Mesenchymal stem cell (in vitro differentiated cells and primary cell): ENCODE measurements around the gene SLC25A48.

ENCODE experiments used
- DNase-seq: peaks from one replicate; pipeline ENCODE4 v3.0.0-alpha.2; 2013
- H2AFZ ChIP-seq: one replicate; pipeline ENCODE4 v1.6.1; 2013; ENCODE audit warnings: low read depth, mild to moderate bottlenecking, control low read depth, inconsistent platforms, low read length, moderate library complexity
- H2AK5ac ChIP-seq: 2 replicates; pipeline ENCODE4 v1.6.1; 2013; ENCODE audit warnings: low read length, moderate library complexity, mild to moderate bottlenecking, inconsistent platforms; ENCODE audit not compliant: severe bottlenecking
- H2BK120ac ChIP-seq: one replicate; pipeline ENCODE4 v1.6.1; 2013; ENCODE audit warnings: low read depth, mild to moderate bottlenecking, inconsistent platforms, low read length, moderate library complexity
- H2BK12ac ChIP-seq, 2 experiments: one replicate each; pipeline ENCODE4 v1.6.1; 2013; ENCODE audit warnings: inconsistent platforms in 2 of 2, low read length in 2 of 2, mild to moderate bottlenecking in 2 of 2, moderate library complexity in 2 of 2, control low read depth in 1 of 2
- H2BK15ac ChIP-seq: one replicate; pipeline ENCODE4 v1.6.1; 2013; ENCODE audit warnings: mild to moderate bottlenecking, low read depth, inconsistent platforms; ENCODE audit not compliant: poor library complexity, severe bottlenecking
- H2BK5ac ChIP-seq: 2 replicates; pipeline ENCODE4 v1.6.1; 2013; ENCODE audit warnings: low read depth, mild to moderate bottlenecking, low read length, control low read depth, inconsistent platforms; ENCODE audit not compliant: poor library complexity, severe bottlenecking
- H3K14ac ChIP-seq, 2 experiments: one replicate each; pipeline ENCODE4 v1.6.1; 2013; ENCODE audit warnings: inconsistent platforms in 2 of 2, low read length in 2 of 2, control low read depth in 1 of 2, mild to moderate bottlenecking in 1 of 2, moderate library complexity in 1 of 2
- H3K18ac ChIP-seq, 2 experiments: one replicate each; pipeline ENCODE4 v1.6.1; 2013; ENCODE audit warnings: inconsistent platforms in 2 of 2, low read length in 2 of 2, control low read depth in 1 of 2, low read depth in 1 of 2, mild to moderate bottlenecking in 1 of 2
- H3K23ac ChIP-seq, 2 experiments: one replicate each; pipeline ENCODE4 v1.6.1; 2013; ENCODE audit warnings: inconsistent platforms in 2 of 2, low read length in 2 of 2, mild to moderate bottlenecking in 2 of 2, moderate library complexity in 2 of 2, control low read depth in 1 of 2
- H3K27ac ChIP-seq: 2 replicates; pipeline ENCODE4 v1.5.1; 2013; ENCODE audit warnings: mild to moderate bottlenecking, moderate library complexity, low read length, control low read depth, inconsistent platforms; ENCODE audit not compliant: poor library complexity, severe bottlenecking
- H3K27me3 ChIP-seq, 2 experiments: 2 replicates each; pipeline versions ENCODE4 v1.6.1 to v1.7.0; 2013; ENCODE audit warnings: low read length in 2 of 2, mild to moderate bottlenecking in 2 of 2, moderate library complexity in 2 of 2, control low read depth in 1 of 2, inconsistent platforms in 1 of 2; ENCODE audit not compliant: control insufficient read depth in 1 of 2, insufficient read depth in 1 of 2
- H3K36me3 ChIP-seq, 2 experiments: 2 replicates each; pipeline versions ENCODE4 v1.6.1 to v1.7.0; 2013; ENCODE audit warnings: low read length in 2 of 2, control low read depth in 1 of 2, inconsistent platforms in 1 of 2, low read depth in 1 of 2, mild to moderate bottlenecking in 1 of 2; ENCODE audit not compliant: insufficient read depth in 2 of 2, control insufficient read depth in 1 of 2
- H3K4ac ChIP-seq, 2 experiments: one replicate each; pipeline ENCODE4 v1.6.1; 2013; ENCODE audit warnings: inconsistent platforms in 2 of 2, low read length in 2 of 2, mild to moderate bottlenecking in 2 of 2, moderate library complexity in 2 of 2, control low read depth in 1 of 2, low read depth in 1 of 2
- H3K4me1 ChIP-seq: 2 replicates; pipeline ENCODE4 v1.6.1; 2013; ENCODE audit warnings: low read depth, low read length, control low read depth; ENCODE audit not compliant: control insufficient read depth, insufficient read depth
- H3K4me2 ChIP-seq: 2 replicates; pipeline ENCODE4 v1.6.1; 2013; ENCODE audit warnings: low read length, mild to moderate bottlenecking, inconsistent platforms; ENCODE audit not compliant: poor library complexity, severe bottlenecking
- H3K4me3 ChIP-seq, 2 experiments: 2 replicates each; pipeline versions ENCODE4 v1.5.1 to v1.7.0; 2013; ENCODE audit warnings: low read length in 2 of 2, mild to moderate bottlenecking in 2 of 2, control low read depth in 1 of 2, low read depth in 1 of 2; ENCODE audit not compliant: insufficient read depth in 1 of 2
- H3K79me1 ChIP-seq: replicated peaks from 2 replicates; pipeline ENCODE4 v1.6.1; 2013; ENCODE audit warnings: mild to moderate bottlenecking, control low read depth, low read length, inconsistent platforms; ENCODE audit not compliant: poor library complexity, severe bottlenecking
- H3K9ac ChIP-seq: 2 replicates; pipeline ENCODE4 v1.7.0; 2013; ENCODE audit warnings: mild to moderate bottlenecking, low read length, moderate library complexity
- H3K9me3 ChIP-seq: 2 replicates; pipeline ENCODE4 v1.7.0; 2013; ENCODE audit warnings: mild to moderate bottlenecking, low read length; ENCODE audit not compliant: control insufficient read depth
- H4K8ac ChIP-seq: one replicate; pipeline ENCODE4 v1.6.1; 2013; ENCODE audit warnings: inconsistent platforms, mild to moderate bottlenecking, low read length, moderate library complexity
- H4K91ac ChIP-seq: one replicate; pipeline ENCODE4 v1.6.1; 2013; ENCODE audit warnings: mild to moderate bottlenecking, low read length, inconsistent platforms
- WGBS: methylation state at CpG from one replicate; pipeline ENCODE4 v1.1.7; 2013; ENCODE audit warnings: mixed read lengths; 5-methylcytosine and 5-hydroxymethylcytosine counted together

The SLC25A48 gene

GRCh38 chr5:135850671-135851070, 16.2 kb downstream of the SLC25A48 start:
- no peak overlapping the region for H3K14ac ChIP-seq

DNA sequence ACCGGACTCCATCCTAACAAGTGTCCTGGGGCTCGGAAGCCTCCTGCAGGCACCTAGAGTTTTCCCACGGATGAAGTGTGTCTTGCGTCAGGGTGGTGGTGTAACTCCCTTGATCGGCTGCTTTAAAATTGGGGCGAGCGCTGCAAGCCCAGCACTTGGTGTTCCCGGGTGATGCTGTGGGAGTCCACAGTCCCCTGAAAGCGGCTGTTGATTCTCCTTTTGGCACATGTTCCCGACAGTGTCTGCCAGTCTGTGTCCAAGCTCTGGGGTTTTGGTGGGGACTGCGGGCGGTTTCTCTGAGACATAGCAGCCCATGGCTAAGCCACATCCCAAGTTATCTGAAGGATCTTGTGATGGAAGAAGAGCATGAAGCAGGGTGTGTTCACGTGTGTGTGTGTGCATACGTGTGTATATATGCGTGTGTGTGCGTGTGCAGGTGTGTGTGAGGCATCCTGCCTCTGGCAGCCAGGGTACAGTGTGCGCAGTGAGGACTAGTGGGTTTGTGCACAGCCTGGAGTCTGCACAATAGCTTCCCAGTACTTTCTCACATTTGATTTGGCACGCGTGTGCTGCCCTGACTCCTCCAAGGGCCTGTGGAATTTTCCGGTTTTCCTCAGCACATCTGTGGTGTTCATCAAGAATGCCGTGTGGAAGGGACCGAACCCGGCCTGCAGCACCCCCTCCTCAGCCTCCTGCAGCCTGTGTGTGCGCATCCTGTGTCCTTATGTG, 16.9 kb downstream of the SLC25A48 start:
- no peak for DNase-seq
- Histone ChIP-seq H3K14ac (no peak overlapping the region), H3K27ac (no peak overlapping the region), H3K4me2 (no peak overlapping the region), H3K23ac (no peak overlapping the region), H3K36me3 (no peaks in the 10 kb centered on the region), H3K18ac (no peak overlapping the region), H4K91ac (no peak overlapping the region), H2BK15ac (no peak overlapping the region), H3K4me3 (no peak overlapping the region), H3K4ac (no peak overlapping the region), H2AK5ac (no peak overlapping the region), H3K4me1 (no peaks in the 10 kb centered on the region), H3K9ac (no peak overlapping the region), H3K27me3 (peaks cover 6 to 42% of the 10 kb centered on the region in 2 experiments), H2AFZ (no peak overlapping the region), H3K79me1 (no peaks in the 10 kb centered on the region), H3K9me3 (peaks cover 19% of the 10 kb centered on the region), H2BK120ac (no peak overlapping the region), H4K8ac (no peak overlapping the region), H2BK5ac (no peak overlapping the region), H2BK12ac (no peak overlapping the region)
- WGBS: 83% methylated on average over 24 of the region's 24 CpGs

More at GRCh38 chr5:135850671-135851070, 16.2 kb downstream of the SLC25A48 start:
- H2BK5ac ChIP-seq: no peak overlapping the region
- H3K36me3 ChIP-seq: no peaks in the 10 kb centered on the region
- H3K9me3 ChIP-seq: peaks cover 17% of the 10 kb centered on the region
- peaks cover 6 to 36% of the 10 kb centered on the region in 2 experiments for H3K27me3 ChIP-seq
- no peak overlapping the region for H2BK15ac ChIP-seq
- no peak overlapping the region for H2AK5ac ChIP-seq
- H3K23ac ChIP-seq: no peak overlapping the region
- H3K4me1 ChIP-seq: no peaks in the 10 kb centered on the region
- H2BK12ac ChIP-seq: no peak overlapping the region
- H4K91ac ChIP-seq: no peak overlapping the region
- H4K8ac ChIP-seq: no peak overlapping the region
- H3K4me3 ChIP-seq: no peak overlapping the region
- H3K18ac ChIP-seq: no peak overlapping the region
- H3K4ac ChIP-seq: no peak overlapping the region
- no peak overlapping the region for H2BK120ac ChIP-seq
- no peaks in the 10 kb centered on the region for H3K79me1 ChIP-seq
- WGBS: 92% methylated on average over 6 of the region's 6 CpGs
- H2AFZ ChIP-seq: no peak overlapping the region
- no peak overlapping the region for H3K27ac ChIP-seq
- no peak overlapping the region for H3K4me2 ChIP-seq
- no peak overlapping the region for H3K9ac ChIP-seq
- DNase-seq: no peak

- H3K14ac ChIP-seq: no peak overlapping the region
- no peak overlapping the region for H2BK15ac ChIP-seq
- H3K18ac ChIP-seq: no peak overlapping the region
- H3K4me1 ChIP-seq: no peaks in the 10 kb centered on the region
- no peak overlapping the region for H2BK12ac ChIP-seq
- peaks cover 19% of the 10 kb centered on the region for H3K9me3 ChIP-seq
- no peak overlapping the region for H2AK5ac ChIP-seq
- no peak overlapping the region for H2BK5ac ChIP-seq
- peaks cover 6 to 46% of the 10 kb centered on the region in 2 experiments for H3K27me3 ChIP-seq
- H3K4ac ChIP-seq: no peak overlapping the region
- DNase-seq: no peak
- no peak overlapping the region for H4K91ac ChIP-seq
- no peak overlapping the region for H3K4me3 ChIP-seq
- H3K79me1 ChIP-seq: no peaks in the 10 kb centered on the region
- H3K36me3 ChIP-seq: no peaks in the 10 kb centered on the region
- no peak overlapping the region for H3K23ac ChIP-seq
- no peak overlapping the region for H3K9ac ChIP-seq
- no peak overlapping the region for H3K27ac ChIP-seq
- no peak overlapping the region for H2AFZ ChIP-seq
- WGBS: 87% methylated on average over 31 of the region's 34 CpGs
- no peak overlapping the region for H3K4me2 ChIP-seq
- no peak overlapping the region for H2BK120ac ChIP-seq
- no peak overlapping the region for H4K8ac ChIP-seq
Observed at GRCh38 chr5:135851915-135852845, 17.7 kb downstream of the SLC25A48 start.

GRCh38 chr5:135857630-135858311, 23.3 kb downstream of the SLC25A48 start:
- H2BK5ac ChIP-seq: no peak overlapping the region
- H3K9ac ChIP-seq: no peak overlapping the region
- no peak overlapping the region for H3K4me2 ChIP-seq
- H4K8ac ChIP-seq: no peak overlapping the region
- WGBS: 63% methylated on average over 2 of the region's 2 CpGs
- no peak overlapping the region for H3K27ac ChIP-seq
- no peak overlapping the region for H2BK15ac ChIP-seq
- no peak overlapping the region for H3K18ac ChIP-seq
- H2AFZ ChIP-seq: no peak overlapping the region
- H3K4me3 ChIP-seq: no peak overlapping the region
- peaks cover 21 to 45% of the 10 kb centered on the region in 2 experiments for H3K27me3 ChIP-seq
- no peak overlapping the region for H4K91ac ChIP-seq
- no peaks in the 10 kb centered on the region for H3K36me3 ChIP-seq
- no peak overlapping the region for H2AK5ac ChIP-seq
- H2BK12ac ChIP-seq: no peak overlapping the region
- H3K4me1 ChIP-seq: no peaks in the 10 kb centered on the region
- H3K4ac ChIP-seq: no peak overlapping the region
- H3K79me1 ChIP-seq: no peaks in the 10 kb centered on the region
- no peak overlapping the region for H2BK120ac ChIP-seq
- H3K14ac ChIP-seq: no peak overlapping the region
- peaks cover 32% of the 10 kb centered on the region for H3K9me3 ChIP-seq
- DNase-seq: no peak
- no peak overlapping the region for H3K23ac ChIP-seq
